CD4-positive, alpha-beta T cell (primary cell): ENCODE results near the gene ZNF565. TPM values are rescaled to one million over a fixed set of nuclear protein-coding genes. Genes with fewer than 3 reads are reported as not detected.

Experiments used
- ATAC-seq: fragments of 200-7000 bp; cut with Tn5 transposase; one replicate; pipeline ENCODE4 v1.10.0; 2022; ENCODE audit warnings: mild to moderate bottlenecking; ENCODE audit not compliant: poor library complexity
- CTCF ChIA-PET: fragments of 350-600 bp; sonication (Branson Sonifier 250); formaldehyde crosslinking; loops from one replicate; lab custom pipeline; 2021; ENCODE audit warnings: antibody characterized with exemption, inconsistent platforms; lab: Charles Lee
- POLR2A ChIA-PET: fragments of 350-600 bp; sonication (Branson Sonifier 250); formaldehyde crosslinking; loops from one replicate; lab custom pipeline; 2021; ENCODE audit warnings: antibody characterized with exemption, inconsistent platforms; lab: Charles Lee
- DNase-seq, 14 experiments: peaks; one replicate each; pipeline ENCODE4 v3.0.0-alpha.2; 2013 to 2020; ENCODE audit warnings: mixed read lengths in 2 of 14
- H3K27ac ChIP-seq, 2 donors: one replicate each; pipeline versions ENCODE4 v1.5.1 to v1.7.0; 2013; ENCODE audit warnings: low read length in 2 of 2, low read depth in 1 of 2, mild to moderate bottlenecking in 1 of 2
- H3K27me3 ChIP-seq, 2 experiments: 1 replicate in 1 of 2; 2 replicates in 1 of 2; pipeline versions ENCODE4 v1.6.1 to v1.7.0; 2013; ENCODE audit warnings: low read length in 2 of 2, control low read depth in 1 of 2, mild to moderate bottlenecking in 1 of 2, moderate library complexity in 1 of 2; ENCODE audit not compliant: insufficient read depth in 2 of 2, control insufficient read depth in 1 of 2
- H3K36me3 ChIP-seq: one replicate; pipeline ENCODE4 v1.6.1; 2013; ENCODE audit warnings: low read length, control low read depth; ENCODE audit not compliant: insufficient read depth
- H3K4me1 ChIP-seq: one replicate; pipeline ENCODE4 v1.6.1; 2013; ENCODE audit warnings: low read length, control low read depth; ENCODE audit not compliant: insufficient read depth
- H3K4me3 ChIP-seq: one replicate; pipeline ENCODE4 v1.5.1; 2013; ENCODE audit warnings: mild to moderate bottlenecking, low read length, moderate library complexity
- H3K9me3 ChIP-seq, 2 experiments: 1 replicate in 1 of 2; 2 replicates in 1 of 2; pipeline versions ENCODE4 v1.6.1 to v1.7.0; 2013; ENCODE audit warnings: low read length in 2 of 2, mild to moderate bottlenecking in 2 of 2, control low read depth in 1 of 2, moderate library complexity in 1 of 2; ENCODE audit not compliant: control insufficient read depth in 1 of 2, insufficient read depth in 1 of 2
- H3K27ac Mint-ChIP-seq: one replicate; pipeline ENCODE4 v1.8.0; 2020; ENCODE audit warnings: mixed read lengths
- H3K27me3 Mint-ChIP-seq: one replicate; pipeline ENCODE4 v1.8.0; 2021; ENCODE audit warnings: mixed read lengths
- H3K36me3 Mint-ChIP-seq: one replicate; pipeline ENCODE4 v1.8.0; 2021; ENCODE audit warnings: low read depth, mixed read lengths
- H3K4me1 Mint-ChIP-seq: one replicate; pipeline ENCODE4 v1.8.0; 2021; ENCODE audit warnings: low read depth, mixed read lengths
- H3K4me3 Mint-ChIP-seq: one replicate; pipeline ENCODE4 v1.8.0; 2020; ENCODE audit warnings: mild to moderate bottlenecking, mixed read lengths
- H3K9me3 Mint-ChIP-seq: one replicate; pipeline ENCODE4 v1.8.0; 2020; ENCODE audit warnings: mixed read lengths
- CTCF ChIP-seq: fragments of 200-600 bp; IDR thresholded peaks from one replicate; pipeline ENCODE4 v1.8.0; 2022; ENCODE audit warnings: antibody characterized with exemption, mild to moderate bottlenecking
- intact Hi-C, 2 experiments: fragments of 100-400 bp; cut with DNase I in 1 of 2; cut with micrococcal nuclease in 1 of 2; formaldehyde crosslinking; loops; one replicate each; pipeline versions ENCODE4 v1.15.1 to v1.9.0; 2023 to 2025; cut with DNase I, micrococcal nuclease
- total RNA-seq, 174 experiments: library from RNA in 2 of 174; stranded (reverse) in 2 of 174; gene quantifications; one replicate each; pipeline ENCODE4 v1.2.3 and lab custom pipeline; 2021 to 2026

The ZNF565 gene
- total RNA-seq, 2 experiments from 2014 or later = 7.6 to 8.5 TPM

DNA sequence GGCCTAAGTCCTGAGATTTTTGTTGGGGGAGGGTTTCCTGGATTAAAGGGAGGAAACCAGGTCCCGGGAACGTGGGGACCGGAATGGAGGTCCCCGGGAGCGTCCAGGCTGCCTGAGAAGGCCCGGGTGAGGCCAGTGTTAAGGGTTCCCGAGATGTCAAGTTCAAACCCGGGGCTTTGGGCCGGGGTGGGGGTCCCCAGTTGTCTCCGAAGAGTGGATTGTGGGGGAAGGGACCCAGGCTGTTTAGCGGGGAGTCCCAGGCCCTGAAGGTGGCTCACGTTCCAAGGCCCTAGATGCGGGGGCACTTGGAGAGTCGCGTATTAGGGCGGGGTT lies 62.5 kb downstream of the ZNF565 start:
- Mint-ChIP-seq H3K4me3 (no peak overlapping the region), H3K4me1 (no peaks in the 10 kb centered on the region), H3K27ac (no peak overlapping the region), H3K36me3 (peaks cover 40% of the 10 kb centered on the region), H3K9me3 (no peaks in the 10 kb centered on the region), H3K27me3 (no peaks in the 10 kb centered on the region)
- Histone ChIP-seq H3K9me3 (no peaks in the 10 kb centered on the region), H3K36me3 (peaks cover 37% of the 10 kb centered on the region), H3K27ac (no peak overlapping the region), H3K27me3 (no peaks in the 10 kb centered on the region), H3K4me1 (no peaks in the 10 kb centered on the region), H3K4me3 (no peak overlapping the region)
- CTCF ChIA-PET = no interaction called here
- POLR2A ChIA-PET = interaction anchor here (1.5 kb wide), 1 partner anchor 24 kb away, joined by 3 read pairs; no protein-coding TSS in a partner anchor
- ATAC-seq (no peak), DNase-seq (no peak)
- no peak for TF ChIP-seq CTCF
- intact Hi-C loops = no loop called here

GRCh38 chr19:36151144-36152018 lies 63.1 kb downstream of the ZNF565 start:
- Histone ChIP-seq H3K4me3 (no peak overlapping the region), H3K27ac (no peak overlapping the region), H3K9me3 (no peaks in the 10 kb centered on the region), H3K36me3 (peaks cover 43% of the 10 kb centered on the region), H3K4me1 (no peaks in the 10 kb centered on the region), H3K27me3 (no peaks in the 10 kb centered on the region)
- no peaks in the 10 kb centered on the region for H3K4me1 Mint-ChIP-seq
- no peak for TF ChIP-seq CTCF
- POLR2A ChIA-PET = interaction anchor here (1.5 kb wide), 2 partner anchors 12 to 23 kb away, joined by 3 read pairs; partner anchors contain the start of gene CAPNS1
- no peak overlapping the region for H3K4me3 Mint-ChIP-seq
- no peaks in the 10 kb centered on the region for H3K27me3 Mint-ChIP-seq
- DNase-seq (no peak), ATAC-seq (no peak)
- H3K9me3 Mint-ChIP-seq = no peaks in the 10 kb centered on the region
- H3K27ac Mint-ChIP-seq = no peak overlapping the region
- intact Hi-C loops = no loop called here
- peaks cover 46% of the 10 kb centered on the region for H3K36me3 Mint-ChIP-seq
- CTCF ChIA-PET = no interaction called here

DNA sequence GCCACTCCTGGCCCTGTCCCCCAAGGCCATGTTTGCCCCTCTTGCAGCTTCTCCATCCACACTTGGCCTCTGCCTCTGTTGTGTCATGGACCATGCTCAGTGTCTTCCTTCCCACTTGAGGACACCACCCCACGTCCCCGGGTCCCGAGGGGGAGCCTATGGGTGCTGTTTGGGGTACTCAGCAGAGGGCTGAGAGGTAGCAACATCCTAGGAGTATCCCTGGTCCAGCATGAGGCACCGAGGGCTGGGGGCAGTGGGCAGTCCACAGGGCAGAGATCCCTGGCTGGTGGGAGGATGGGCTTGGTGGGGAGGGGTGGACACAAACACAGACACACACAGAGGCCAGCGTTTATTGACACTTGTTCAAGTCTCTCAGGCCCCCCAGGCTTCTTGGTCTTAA lies 63.9 kb downstream of the ZNF565 start:
- Histone ChIP-seq H3K4me1 (no peaks in the 10 kb centered on the region), H3K9me3 (no peaks in the 10 kb centered on the region), H3K4me3 (no peak overlapping the region), H3K27me3 (no peaks in the 10 kb centered on the region), H3K36me3 (peaks cover 51% of the 10 kb centered on the region), H3K27ac (no peak overlapping the region)
- POLR2A ChIA-PET = interaction anchor here (1.5 kb wide), 2 partner anchors 11 to 23 kb away, joined by 3 read pairs; partner anchors contain the start of gene CAPNS1
- H3K36me3 Mint-ChIP-seq = peaks cover 54% of the 10 kb centered on the region
- DNase-seq (no peak), ATAC-seq (no peak)
- CTCF ChIA-PET = no interaction called here
- no peaks in the 10 kb centered on the region for H3K4me1 Mint-ChIP-seq
- no peaks in the 10 kb centered on the region for H3K27me3 Mint-ChIP-seq
- no peaks in the 10 kb centered on the region for H3K9me3 Mint-ChIP-seq
- no peak for TF ChIP-seq CTCF
- intact Hi-C loops = no loop called here
- H3K27ac Mint-ChIP-seq = no peak overlapping the region
- no peak overlapping the region for H3K4me3 Mint-ChIP-seq
